MCF 10A (cell line): ENCODE data around the gene XPO5. TPM values are rescaled to one million over a fixed set of nuclear protein-coding genes. Genes with fewer than 3 reads are reported as not detected.

Source experiments
- BruUV-seq: library from RNA; stranded (reverse); fragments of 400-500 nt; replicated peaks from 2 replicates; lab custom pipeline; 2021; lab: Mats Ljungman, UMichigan
- CTCF ChIA-PET: fragments of 300-600 bp; sonication (Branson Sonifier 250); formaldehyde crosslinking; extraction: SDS; loops from one replicate; lab custom pipeline; 2021; ENCODE audit warnings: antibody characterized with exemption, inconsistent platforms; lab: Yijun Ruan, JAX
- POLR2A ChIA-PET: fragments of 300-600, 350-650 bp; sonication (Branson Sonifier 250); formaldehyde crosslinking; extraction: SDS; loops from one replicate; lab custom pipeline; 2020; ENCODE audit warnings: antibody characterized with exemption, inconsistent platforms; lab: Yijun Ruan, JAX
- DNase-seq: peaks from one replicate; pipeline ENCODE4 v3.0.0-alpha.2; 2018; ENCODE audit not compliant: unreplicated experiment
- H3K27ac Mint-ChIP-seq: one replicate; pipeline ENCODE4 v1.8.0; 2022; ENCODE audit warnings: mild to moderate bottlenecking, low read depth, mixed read lengths; ENCODE audit not compliant: unreplicated experiment
- H3K27me3 Mint-ChIP-seq: one replicate; pipeline ENCODE4 v1.8.0; 2022; ENCODE audit warnings: mixed read lengths; ENCODE audit not compliant: insufficient read depth, unreplicated experiment
- H3K36me3 Mint-ChIP-seq: one replicate; pipeline ENCODE4 v1.8.0; 2022; ENCODE audit warnings: mild to moderate bottlenecking, moderate library complexity, mixed read lengths; ENCODE audit not compliant: insufficient read depth, unreplicated experiment
- H3K4me1 Mint-ChIP-seq: one replicate; pipeline ENCODE4 v1.8.0; 2022; ENCODE audit warnings: mixed read lengths; ENCODE audit not compliant: insufficient read depth, unreplicated experiment
- H3K4me3 Mint-ChIP-seq: one replicate; pipeline ENCODE4 v1.8.0; 2022; ENCODE audit warnings: mild to moderate bottlenecking, moderate library complexity, mixed read lengths; ENCODE audit not compliant: unreplicated experiment
- H3K9me3 Mint-ChIP-seq: one replicate; pipeline ENCODE4 v1.8.0; 2022; ENCODE audit warnings: mixed read lengths; ENCODE audit not compliant: unreplicated experiment
- CTCF ChIP-seq: fragments of 200-600 bp; IDR thresholded peaks from one replicate; pipeline ENCODE4 v1.8.0; 2022; ENCODE audit warnings: antibody characterized with exemption, mild to moderate bottlenecking; ENCODE audit not compliant: unreplicated experiment
- intact Hi-C: fragments of 100-400 bp; cut with micrococcal nuclease; formaldehyde crosslinking; loops from 2 replicates; pipeline ENCODE4 v1.14.1; 2022
- total RNA-seq: library from RNA; stranded (reverse); gene quantifications from 2 replicates; pipeline ENCODE4 v1.2.3, GENCODE V29; 2022

The XPO5 gene
- total RNA-seq, 1 experiment from 2014 or later: 98.6 TPM

DNA sequence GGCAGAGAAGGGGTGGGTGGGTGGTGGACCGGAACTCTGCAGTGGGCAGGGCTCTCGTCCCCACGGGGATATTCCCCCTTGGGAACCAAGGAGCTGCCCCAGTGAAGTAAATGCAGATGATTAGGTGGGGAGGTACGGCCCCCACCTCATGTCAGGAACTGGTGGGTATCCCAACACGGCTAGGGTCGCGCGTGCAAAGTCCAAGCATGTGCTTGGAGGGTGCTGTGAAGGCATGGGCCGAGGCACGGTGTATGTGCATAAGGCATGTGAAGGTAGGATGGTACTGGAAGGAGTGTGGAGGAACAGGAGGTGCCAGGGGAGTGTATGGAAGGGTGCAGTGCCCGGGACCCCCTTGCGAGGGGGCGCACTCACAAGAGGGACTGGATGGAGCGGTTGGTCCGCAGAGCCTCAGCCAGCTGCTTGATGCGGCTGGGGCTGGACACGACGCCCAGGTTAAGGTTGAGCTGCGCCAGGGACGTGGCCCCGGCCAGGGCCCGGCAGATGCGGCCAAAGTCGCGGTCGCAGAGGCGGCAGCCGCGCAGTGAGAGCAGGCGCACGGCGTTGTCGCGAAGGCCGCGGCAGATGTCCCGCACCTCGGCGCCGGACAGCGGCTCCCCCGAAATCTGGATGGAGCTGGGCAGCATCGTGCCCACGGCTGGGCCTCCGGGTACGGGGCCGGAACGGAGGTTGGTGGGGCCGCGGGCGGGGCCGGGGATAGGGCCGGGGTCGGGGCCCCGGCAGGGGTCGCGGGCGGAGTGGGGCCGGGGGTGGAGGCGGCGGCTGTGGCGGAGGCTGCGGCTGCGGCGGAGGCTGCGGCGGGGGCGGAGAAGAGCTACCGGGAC, 66.5 kb downstream of the XPO5 start:
- DNase-seq: no peak
- ChIA-PET POLR2A (interaction anchor here (0.7 to 1.9 kb wide), 9 partner anchors 7 to 140 kb away, joined by 3 to 16 read pairs (median 4); partner anchors contain the start of genes DLK2, POLH, XPO5 and ZNF318), CTCF (interaction anchor here (0.5 to 4.5 kb wide), 9 partner anchors 7 to 636 kb away, joined by 3 to 47 read pairs (median 3); partner anchors contain the start of genes DLK2 and ZNF318)
- Mint-ChIP-seq H3K27ac (no peak overlapping the region), H3K4me3 (peak overlapping the region; percentile 63), H3K27me3 (no peaks in the 10 kb centered on the region), H3K4me1 (peaks cover 11% of the 10 kb centered on the region), H3K9me3 (no peaks in the 10 kb centered on the region), H3K36me3 (peaks cover 47% of the 10 kb centered on the region)
- no peak for TF ChIP-seq CTCF
- no TSS peak for BruUV-seq
- intact Hi-C loops: no loop called here

GRCh38 chr6:43508481-43509141, 67.2 kb downstream of the XPO5 start:
- CTCF ChIA-PET: interaction anchor here (0.5 to 6.4 kb wide), 9 partner anchors 7 to 509 kb away, joined by 3 to 93 read pairs (median 7); partner anchors contain the start of gene DLK2
- POLR2A ChIA-PET: interaction anchor here (0.6 to 3.3 kb wide), 7 partner anchors 13 to 279 kb away, joined by 3 to 29 read pairs (median 13); partner anchors contain the start of genes DLK2 and DNPH1
- no peak overlapping the region for H3K27ac Mint-ChIP-seq
- peak overlapping the region; percentile 63 for H3K4me3 Mint-ChIP-seq
- intact Hi-C loops: no loop called here
- H3K36me3 Mint-ChIP-seq: peaks cover 46% of the 10 kb centered on the region
- no peaks in the 10 kb centered on the region for H3K9me3 Mint-ChIP-seq
- DNase-seq: no peak
- no peak for TF ChIP-seq CTCF
- no TSS peak for BruUV-seq
- peaks cover 11% of the 10 kb centered on the region for H3K4me1 Mint-ChIP-seq
- no peaks in the 10 kb centered on the region for H3K27me3 Mint-ChIP-seq

DNA sequence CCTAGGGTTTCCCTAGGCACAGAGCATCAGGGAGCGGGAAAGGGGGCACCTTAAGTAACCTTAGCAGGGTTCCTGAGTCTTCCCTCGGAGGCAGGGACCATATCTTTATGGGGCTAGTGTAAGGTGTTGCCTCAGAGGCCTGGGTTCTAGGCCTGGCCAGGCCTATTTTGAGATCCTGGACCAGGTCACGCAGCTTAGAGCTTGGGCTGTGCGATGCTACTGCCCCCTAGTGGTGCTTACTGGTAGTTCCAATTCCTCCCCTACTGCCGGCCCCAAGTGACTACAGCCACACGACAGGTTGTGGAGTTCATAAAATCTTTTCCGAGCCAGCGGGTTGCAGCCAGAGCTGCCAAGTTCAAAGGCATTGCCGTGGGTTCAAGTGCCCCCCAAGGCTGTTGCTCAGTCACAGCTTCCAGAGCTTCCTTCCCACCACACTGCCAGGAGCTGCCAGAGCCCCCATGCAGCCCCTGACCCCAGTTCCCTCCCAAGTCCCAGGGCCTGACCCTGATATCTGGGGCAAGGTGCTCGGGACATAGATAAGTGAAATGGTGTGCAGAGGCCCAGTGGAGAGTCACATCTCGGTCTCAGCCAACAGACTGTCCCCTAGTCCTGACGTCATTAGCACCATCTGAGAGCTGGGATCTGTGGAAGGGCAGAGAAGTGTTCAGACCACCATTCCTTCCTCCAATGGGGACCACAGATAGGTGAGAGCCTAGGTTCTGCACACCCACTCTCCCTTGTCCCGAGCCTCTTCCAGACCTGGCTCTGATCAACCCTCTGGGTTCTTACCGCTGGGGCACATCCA, 69.0 kb downstream of the XPO5 start:
- Mint-ChIP-seq H3K36me3 (peaks cover 50% of the 10 kb centered on the region), H3K27ac (no peak overlapping the region), H3K27me3 (no peaks in the 10 kb centered on the region), H3K4me1 (peaks cover 11% of the 10 kb centered on the region), H3K4me3 (no peak overlapping the region), H3K9me3 (no peaks in the 10 kb centered on the region)
- peak; percentile 94 for TF ChIP-seq CTCF
- no TSS peak for BruUV-seq
- POLR2A ChIA-PET: interaction anchor here (0.6 to 3.3 kb wide), 18 partner anchors 9 to 277 kb away, joined by 3 to 29 read pairs (median 4); partner anchors contain the start of genes DLK2, DNPH1, POLR1C and TJAP1
- CTCF ChIA-PET: interaction anchor here (0.6 to 6.4 kb wide), 48 partner anchors 9 to 918 kb away, joined by 3 to 93 read pairs (median 5); partner anchors contain the start of genes DLK2 and POLR1C
- intact Hi-C loops: loop anchor here (1.0 kb wide), 3 partner anchors 53 to 244 kb away; no protein-coding TSS in a partner anchor
- DNase-seq: peak; percentile 80
